GM21786 (cell line): ENCODE results near the gene LIAS.

Experiments
- ATAC-seq: cut with Tn5 transposase; IDR thresholded peaks from one replicate; pipeline ENCODE4 v1.9.1; 2021; ENCODE audit not compliant: unreplicated experiment

Gene LIAS

DNA sequence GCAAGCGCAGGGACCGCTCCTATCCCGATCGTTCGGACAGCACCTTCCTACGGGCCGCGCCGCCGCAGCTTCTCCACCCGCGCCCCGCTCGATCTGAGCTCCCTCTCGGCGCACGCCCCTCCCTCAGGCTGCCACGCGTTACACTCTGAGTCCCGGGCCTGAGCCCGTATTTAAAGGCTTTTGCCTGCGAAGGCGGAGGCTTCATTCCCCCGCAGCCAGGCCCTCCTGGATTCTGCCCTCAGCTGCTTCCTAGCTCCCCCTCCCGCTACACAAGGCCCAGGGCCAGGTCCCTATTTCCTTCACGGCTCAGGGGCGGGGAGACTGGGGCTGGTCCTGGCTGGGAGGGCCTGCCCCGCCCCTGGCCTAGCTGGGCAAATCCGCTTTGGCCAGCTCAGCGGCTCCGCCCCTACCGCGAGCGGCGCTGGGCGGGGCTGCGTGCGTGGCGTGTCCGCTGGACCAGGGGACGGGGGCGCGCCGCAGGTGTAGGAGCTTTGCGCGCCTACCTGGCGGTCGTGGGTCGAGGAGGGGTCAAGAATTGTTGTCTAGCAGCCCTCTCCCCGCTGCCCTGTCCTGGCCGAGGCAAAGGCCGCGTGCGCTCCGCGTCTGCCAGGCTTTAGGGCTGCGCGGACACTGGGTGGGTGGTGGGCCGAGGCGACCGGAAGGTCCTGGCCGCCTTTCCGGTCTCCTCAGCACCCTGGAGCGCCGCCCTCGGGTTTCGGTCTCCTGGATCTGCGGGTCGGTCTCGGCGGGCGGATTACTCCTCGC lies 68.6 kb downstream of the LIAS start, which contains the start of gene UGDH:
TSS of gene UGDH (minus strand) at position 144 of the 765 bp plus-strand sequence. CDS start 5,927 bp downstream, outside the sequence.
- ATAC-seq = peak; percentile 96

DNA sequence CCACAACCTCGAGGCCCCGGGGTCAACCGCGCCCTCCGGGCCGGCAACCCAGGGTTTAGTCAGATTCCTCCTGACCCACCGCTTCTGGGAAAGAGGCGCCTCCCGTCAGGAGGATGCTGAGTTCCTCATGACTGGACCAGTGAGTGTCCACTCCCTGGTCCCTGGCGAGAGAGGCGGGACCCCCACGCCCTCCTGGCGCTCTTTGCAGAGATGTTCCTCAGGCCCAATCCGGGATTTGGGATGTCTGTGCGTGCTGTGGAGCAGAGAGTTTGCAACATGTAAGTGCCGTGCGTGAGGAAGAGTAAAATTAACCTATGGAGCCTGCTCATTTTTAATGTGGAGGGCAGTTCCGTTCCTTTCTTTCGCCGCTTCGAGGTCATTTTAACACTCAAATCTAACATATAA lies 69.2 kb downstream of the LIAS start:
- ATAC-seq = no peak
